A204.1 (cell line): ENCODE results near the gene FBH1.
"Not testable (repeated sequence)": the region's sequence is repeated elsewhere in the genome, so short reads cannot be mapped to it uniquely, and the experiment has no call there.

ENCODE experiments used
- FAIRE-seq: peaks from 2 replicates; lab custom pipeline; 2012; peaks lifted over from hg19 to GRCh38; lab: Jason Lieb, UNC

Gene FBH1

DNA sequence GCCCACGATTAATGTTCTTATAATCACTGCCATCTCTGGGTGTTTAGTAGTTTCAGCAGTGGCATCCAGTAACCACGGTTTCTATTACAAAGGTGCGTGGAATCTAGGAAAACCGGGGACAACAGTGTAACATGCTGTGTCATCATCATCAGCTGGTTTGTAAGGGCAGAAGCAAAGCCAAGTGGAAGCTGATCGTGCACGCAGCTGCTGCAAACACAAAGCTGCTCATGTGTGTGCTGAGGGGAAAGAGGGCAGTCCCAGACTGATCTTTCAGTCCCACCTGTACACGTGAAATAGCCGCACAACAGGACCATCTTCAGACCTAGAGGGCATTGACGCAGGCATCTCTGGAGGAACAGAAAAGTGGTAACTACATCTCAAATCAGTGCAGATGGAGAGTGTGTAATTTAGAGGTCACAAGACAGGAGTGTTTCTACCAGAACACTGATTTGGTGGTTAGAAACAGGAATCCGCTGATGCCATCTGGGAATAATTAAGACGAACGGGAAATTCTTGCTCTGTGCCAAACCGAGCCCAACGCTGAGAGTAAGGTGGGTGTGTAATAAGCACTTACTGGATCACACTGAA is 13.8 kb upstream of the FBH1 start:
- no peak for FAIRE-seq

DNA sequence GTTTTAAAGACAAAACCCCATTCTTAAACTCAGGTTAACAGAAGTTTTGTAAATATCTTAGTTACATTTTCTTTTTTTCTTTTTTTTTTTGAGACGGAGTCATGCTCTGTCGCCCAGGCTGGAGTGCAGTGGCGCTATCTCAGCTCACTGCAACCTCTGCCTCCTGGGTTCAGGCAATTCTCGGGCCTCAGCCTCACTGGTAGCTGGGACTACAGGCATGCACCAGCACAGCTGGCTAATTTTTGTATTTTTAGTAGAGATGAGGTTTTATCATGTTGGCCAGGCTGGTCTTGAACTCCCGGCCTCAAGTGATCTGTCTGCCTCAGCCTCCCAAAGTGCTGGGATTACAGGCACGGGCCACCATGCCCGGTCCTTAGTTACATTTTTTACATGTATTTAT is 13.0 kb upstream of the FBH1 start:
- FAIRE-seq = not testable (repeated sequence)

DNA sequence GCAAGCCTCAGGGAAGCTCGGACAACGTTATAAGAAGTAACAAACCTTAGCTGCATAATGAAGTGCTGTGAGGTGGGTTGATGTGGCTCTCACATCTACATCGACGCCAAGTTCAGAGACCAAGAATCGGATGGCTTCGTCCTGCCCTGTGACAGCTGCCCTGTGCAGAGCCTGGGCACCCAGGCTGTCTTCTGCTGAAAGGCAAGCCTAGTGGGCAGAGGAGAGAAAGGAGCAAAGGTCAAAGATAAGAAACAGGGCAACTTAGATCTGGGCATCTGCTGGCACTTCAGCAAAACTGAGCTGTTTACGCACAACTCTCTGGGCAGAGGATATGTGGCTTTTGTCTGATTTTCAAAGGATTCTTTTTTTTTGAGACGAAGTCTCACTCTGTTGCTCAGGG is 7.1 kb upstream of the FBH1 start:
- no peak for FAIRE-seq

DNA sequence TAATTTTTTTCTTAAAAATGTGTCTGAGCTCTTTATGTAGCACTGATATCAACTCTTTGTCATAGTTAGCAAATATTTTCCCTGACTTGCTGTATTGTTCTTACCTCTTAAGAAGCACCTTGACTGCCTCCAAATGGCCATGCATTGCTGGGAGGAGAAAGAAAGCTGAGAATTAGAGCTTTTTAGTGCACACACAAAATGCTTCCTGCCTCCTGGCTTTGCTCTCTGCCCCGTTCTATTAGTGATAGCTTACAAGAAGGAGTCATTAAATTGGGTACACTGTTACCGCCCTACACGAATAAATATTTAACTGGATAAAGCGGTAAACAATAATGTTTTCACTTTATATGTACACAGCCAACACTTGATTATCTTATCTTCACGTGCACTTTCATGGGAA is 4.4 kb upstream of the FBH1 start:
- FAIRE-seq = no peak

DNA sequence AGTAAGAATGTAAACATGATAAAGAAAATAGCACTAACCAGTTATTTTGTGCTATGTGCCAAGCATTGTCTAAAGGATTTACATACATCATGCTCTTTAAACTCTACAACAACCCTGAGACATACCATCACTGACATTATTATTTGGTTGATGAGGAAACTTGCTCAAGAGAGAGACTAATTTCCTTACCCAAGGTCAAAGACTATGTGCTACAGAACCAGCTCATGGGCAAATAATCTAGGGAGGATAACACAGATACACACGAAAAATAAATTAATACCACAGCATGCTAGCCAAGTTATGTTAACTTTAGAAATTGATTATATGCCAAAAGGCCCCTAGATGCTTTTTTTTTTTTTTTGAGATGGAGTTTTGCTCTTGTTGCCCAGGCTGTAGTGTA is 3.0 kb upstream of the FBH1 start:
- no peak for FAIRE-seq

DNA sequence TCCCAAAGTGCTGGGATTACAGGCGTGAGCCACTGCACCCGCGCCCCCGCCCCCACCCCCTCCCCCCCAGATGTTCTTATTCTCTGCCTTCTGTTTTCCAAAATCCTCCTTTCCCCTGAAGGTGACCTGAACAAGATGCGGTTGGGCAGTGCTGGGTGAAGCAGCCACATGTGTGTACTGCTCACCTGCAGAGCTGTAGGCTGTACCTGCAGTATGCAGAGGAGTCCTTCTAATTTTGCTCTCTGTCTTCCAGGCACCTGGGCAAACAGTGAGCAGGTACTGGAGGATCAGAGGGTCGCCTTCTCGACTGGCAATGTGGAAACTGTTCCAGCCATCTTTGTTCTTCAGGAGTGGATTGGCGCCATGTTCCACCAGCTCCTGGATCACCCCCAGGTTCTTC is 2.4 kb upstream of the FBH1 start:
- FAIRE-seq = no peak

DNA sequence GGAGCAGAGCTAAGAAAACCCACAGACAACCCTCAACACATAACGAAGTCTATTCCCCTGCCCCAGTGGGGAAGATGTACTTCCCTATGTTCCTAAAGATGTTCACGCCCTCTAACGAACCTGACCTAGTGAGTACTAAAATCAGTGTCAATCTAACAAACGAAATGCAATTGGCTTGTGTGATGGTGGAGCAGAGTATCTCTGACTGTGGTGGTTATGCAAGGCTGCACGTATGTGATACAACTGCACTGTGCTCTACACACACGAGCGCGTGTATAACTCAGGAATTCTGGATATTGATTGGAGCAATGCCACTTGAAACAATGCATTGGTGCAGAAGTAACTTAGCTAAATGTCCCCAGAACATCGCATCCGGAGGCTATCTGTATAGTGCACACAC is 1.7 kb upstream of the FBH1 start:
- no peak for FAIRE-seq

DNA sequence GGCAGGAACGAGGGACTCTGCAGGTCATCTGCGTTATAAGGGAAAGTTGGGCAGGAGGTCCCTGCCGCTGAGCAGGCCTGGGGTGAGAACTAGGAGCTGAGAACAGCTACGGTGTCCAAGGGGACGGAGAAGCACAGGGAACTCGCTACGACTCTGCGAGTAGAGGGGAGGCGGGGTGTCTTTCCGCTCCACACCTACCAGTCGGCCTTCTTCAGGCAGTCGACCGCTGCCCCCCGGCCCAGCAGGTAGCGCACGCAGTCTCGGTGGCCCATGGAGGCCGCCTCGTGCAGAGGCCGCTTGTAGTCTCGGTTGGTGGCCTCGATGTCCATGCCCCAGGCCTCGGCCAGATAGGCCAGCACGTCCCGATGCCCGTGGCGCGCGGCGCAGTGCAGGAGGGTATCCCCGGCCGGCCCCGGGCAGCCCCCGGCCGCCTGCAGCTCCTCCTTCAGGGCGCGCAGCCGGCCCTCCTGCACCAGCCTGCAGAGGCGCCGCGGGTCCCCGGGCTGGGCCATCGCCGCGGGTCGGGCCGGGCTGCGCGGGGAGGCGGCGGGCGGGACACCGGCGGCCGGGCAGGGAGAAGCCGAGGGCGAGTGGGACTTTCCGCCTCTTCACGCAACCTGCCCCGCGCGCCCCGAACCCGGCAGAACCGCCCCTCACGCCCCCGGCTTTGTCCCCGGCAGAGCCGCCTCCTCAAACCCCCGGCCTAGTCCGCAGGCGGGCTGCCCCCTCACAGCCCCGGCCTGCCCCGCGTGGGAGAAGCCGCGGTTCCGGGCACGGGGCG is 1.0 kb upstream of the FBH1 start:
- no peak for FAIRE-seq

DNA sequence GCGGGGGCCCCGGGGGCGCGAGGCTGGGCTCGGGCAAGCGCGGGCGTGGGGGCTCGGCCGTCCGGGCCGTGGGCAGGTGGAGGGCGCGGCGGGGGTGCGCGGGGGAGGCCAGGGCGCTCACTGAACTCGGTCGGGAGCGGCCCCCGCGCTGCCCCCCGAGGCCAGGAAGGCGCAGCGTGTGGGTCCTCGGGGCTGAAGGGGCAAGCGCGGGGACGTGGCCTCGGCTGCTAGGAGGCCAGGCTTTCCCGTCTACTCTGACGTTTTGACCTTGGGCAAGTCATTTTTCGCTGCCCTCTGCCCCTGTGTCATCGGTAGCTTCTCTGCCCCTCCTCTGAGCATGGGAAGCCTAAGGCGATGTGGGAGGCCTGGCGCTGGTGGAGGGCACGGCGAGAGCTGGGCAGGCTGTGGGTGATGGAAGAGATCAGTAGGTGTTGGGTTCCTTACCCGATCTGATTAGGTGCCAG is 441 bp downstream of the FBH1 start:
- FAIRE-seq = no peak

DNA sequence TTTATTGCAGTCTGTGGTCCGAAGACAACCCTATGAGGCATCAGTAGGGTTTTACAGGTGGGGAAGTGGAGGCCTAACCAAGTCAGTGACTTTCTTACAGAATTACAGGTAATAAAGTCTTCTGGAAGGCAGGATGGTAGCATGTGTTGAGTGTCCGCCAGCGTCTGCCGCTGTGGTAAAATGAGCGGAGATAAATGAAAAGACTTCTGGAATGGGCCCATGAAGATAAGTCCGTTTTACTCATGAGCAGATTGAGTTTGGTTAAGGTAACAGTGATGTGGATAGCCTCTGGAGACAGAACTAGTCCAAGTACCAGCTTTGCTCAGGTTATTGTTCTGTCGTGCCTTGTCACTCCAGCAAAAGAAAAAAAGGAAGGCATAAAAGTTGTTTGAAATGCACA is 966 bp downstream of the FBH1 start:
- FAIRE-seq = no peak

DNA sequence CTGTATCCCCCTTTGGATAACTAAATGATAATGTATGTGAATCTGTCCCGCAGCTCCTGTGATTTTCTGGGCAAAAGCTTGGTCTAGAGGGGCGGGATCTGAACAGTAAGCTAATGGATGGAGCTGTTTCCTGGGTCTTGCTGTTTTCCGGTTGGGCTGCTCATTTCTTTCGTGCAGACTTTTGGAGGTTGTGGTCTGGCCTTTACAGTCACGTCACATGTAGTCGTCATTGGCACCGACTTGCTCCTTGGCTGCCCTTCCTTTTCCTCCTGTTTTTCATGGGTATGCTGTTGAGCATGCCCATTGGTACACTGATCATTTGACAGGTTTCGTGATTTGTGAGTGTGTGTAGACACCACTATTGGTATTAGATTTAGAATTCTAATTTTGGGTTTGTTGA is 2.0 kb downstream of the FBH1 start:
- no peak for FAIRE-seq

DNA sequence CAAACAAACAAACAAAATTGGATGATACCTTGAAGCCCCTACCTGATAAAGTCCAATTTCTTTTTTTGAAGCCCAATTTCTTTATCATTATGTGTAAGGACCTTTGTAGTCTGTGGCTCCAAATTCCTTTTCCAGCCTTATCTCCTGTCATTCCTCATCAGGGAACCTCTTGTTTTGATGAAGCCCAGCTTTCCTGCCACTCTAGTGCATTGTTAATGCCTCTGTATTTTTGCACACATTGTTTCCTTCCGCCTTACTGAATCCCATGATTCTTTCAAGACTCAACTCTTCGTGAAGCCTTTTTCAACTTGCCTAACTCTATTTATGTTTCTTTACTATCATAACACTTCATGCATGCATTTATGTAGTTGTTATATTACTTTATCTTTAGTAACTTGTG is 3.3 kb downstream of the FBH1 start:
- no peak for FAIRE-seq

DNA sequence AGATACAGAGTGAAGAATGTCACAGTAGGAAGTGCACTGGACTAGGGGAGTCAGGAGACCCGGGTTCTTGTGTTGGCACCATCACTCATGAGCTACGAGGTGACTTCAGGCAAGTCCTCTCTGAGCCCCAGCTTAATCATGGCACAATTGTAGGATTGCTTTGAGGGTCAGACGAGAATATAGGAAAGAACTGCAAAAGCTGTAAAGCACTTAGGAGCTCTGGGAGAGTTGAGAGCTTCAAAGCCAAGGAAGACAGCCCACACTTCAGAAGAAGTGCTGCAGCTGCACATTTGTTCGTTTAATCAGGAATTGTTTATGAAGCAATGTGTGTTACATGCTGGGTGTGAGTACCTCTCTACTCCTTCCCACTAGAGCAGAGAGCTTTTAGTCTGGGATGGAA is 4.4 kb downstream of the FBH1 start:
- FAIRE-seq = no peak

DNA sequence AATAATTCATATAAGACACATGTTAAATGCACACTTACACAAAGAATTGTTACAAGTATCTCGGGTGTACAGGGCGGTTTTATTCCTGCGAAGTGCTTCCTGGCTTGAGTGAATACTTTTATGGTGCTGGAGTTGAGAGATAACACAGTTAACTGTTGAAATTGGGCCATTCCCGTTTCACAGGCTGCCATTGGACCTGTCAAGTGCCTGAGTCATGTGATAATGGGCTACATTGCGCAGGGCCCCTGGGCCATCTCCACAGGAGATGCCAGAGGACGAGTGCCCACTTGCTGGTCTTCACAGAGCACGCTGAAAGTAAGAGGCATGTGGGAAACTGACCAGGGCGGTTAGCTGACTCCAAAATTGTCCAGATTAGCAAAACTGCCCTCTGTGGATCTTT is 4.8 kb downstream of the FBH1 start:
- FAIRE-seq = no peak

DNA sequence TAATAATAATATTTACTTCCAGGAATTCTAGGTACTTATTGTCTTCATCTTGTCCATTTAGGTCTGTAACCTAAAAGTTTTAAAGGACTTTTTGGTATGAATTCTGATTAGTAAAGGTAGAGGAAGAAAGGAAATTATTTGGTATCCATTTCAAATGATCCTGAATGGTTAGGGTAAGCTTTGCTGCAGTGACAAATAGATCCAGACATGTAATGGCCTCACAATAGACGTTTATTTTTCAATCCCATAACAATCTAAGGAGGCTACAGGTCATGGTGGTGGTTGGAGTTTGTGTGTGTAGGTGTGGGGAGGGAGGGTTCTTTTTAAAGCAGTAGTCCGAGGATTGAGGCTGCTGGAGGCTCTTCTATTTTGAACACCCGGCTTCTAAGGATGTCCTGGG is 5.3 kb downstream of the FBH1 start:
- FAIRE-seq = no peak

DNA sequence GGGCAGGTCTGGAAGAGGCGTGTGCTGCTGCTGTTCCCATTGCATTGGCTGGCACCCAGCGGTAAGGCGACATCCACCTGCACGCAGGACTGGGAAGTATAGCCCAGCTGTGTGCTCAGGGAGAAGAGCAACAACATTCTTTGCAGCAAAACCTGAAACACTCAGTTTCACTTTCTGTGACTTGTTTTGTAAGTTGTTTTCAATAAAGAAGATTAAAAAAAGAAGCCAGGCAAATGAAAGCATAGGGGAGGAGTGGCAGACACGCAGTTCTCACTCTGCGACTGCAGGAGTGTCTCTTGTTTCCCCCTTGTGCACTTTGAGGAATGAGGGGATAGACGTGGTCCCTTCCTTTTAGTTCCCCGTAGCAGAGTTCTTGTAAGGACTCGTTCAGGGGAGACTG is 5.8 kb downstream of the FBH1 start:
- FAIRE-seq = no peak

DNA sequence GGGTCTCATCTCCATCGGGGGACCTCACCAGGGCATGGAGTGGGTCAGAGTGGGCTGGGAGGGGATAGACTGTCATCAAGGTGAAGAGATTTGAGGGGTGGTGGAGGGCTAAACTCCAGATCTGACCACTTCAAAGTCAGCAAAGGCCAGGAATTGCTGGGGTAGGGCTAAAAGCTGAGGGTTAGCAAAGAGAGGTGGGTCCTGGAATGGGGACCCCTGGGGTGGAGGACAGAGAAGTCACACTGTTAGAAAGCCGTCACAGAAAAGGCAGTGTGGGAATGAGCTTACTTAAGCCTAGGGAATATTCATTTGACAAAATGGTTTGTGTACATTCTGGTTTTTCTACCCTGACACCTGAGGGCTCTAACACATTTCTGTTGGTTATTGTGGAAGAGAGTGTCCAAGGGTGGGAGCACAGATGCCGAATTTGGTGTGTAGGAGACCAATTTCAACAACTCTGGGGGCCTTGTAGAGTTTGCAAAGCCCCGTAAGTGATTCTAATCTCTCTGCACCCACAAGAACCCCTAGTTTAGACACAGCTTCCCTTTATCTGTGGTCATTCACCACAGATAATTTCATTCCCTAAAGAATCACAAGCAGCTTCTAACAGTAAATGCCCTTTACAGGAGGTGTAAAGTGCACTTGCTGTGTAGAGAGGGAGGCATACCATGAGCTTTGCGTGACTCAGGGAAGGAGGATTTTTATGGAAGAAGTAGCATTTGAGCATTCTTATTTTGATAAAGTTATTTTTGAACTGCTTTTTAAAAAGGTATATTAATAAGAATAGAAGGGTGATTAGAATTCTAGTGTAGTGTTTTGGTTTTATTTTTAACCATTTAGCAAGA is 6.4 kb downstream of the FBH1 start:
- no peak for FAIRE-seq

DNA sequence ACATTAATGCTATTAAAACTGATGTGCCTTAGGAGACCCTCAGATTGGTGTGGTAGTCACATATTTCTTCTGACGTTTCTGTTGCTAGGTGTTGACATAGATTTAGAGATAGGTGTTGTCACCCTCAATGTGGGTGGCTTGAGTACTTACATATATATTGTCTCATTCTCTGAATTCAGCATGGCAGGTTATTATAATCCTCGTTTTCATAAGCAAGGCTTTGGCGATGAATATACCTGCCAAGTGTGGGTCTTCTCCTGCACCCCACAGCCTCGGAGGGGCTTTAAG is 7.0 kb downstream of the FBH1 start:
- no peak for FAIRE-seq

DNA sequence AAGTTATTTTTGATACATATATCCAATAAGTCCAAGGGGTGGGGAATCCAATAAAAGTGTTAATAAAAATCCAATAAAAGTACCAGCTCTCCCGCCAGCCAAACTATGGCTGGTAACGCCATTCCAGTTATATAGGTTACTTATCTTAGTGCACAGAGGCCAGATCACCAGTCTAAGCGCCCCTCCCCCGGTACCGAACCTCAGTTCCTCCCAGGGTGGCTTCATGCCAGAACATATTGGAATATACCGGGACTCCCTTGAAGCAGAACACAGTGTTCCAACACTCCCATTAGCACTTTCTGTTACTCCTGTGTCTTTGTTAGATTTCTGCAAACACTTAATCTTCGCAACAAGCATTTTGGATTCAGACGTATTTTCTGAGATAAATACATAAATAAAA is 7.5 kb downstream of the FBH1 start:
- FAIRE-seq = no peak

DNA sequence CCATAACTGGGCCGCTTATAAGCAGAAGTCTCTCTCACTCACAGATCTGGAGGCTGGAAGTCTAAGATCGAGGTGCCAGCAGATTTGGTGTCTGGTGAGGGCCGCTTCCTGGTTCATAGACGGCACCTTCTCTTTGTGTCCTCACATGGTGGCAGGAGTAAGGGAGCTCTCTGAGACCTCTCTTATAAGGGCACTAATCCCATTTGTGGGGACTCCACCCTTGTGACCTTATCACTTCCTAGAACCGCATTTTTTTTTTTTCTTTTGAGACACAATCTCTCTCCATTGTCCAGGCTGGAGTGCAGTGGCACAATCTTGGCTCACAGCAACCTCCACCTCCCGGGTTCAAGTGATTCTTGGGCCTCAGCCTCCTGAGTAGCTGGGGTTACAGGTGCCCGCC is 8.1 kb downstream of the FBH1 start:
- FAIRE-seq = no peak

DNA sequence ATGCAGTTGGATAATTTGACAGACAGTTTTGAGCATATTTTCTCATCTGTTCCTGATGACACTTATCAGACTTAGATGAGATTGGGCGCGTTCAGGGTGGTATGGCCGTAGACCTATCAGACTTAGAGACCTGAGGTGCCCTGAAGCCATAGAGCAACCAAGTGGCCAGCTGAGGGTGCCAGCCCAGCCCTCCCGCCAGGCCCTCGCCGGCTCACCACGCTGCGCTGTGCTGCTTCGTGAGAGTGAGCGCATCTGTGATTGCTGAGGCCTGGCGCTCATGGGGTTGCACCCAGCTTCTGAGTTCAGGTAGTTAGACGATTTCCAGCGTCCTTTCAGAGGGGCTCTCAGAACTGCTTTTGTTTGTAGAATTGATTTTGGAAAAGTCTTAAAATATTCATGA is 10.2 kb downstream of the FBH1 start:
- FAIRE-seq = no peak

DNA sequence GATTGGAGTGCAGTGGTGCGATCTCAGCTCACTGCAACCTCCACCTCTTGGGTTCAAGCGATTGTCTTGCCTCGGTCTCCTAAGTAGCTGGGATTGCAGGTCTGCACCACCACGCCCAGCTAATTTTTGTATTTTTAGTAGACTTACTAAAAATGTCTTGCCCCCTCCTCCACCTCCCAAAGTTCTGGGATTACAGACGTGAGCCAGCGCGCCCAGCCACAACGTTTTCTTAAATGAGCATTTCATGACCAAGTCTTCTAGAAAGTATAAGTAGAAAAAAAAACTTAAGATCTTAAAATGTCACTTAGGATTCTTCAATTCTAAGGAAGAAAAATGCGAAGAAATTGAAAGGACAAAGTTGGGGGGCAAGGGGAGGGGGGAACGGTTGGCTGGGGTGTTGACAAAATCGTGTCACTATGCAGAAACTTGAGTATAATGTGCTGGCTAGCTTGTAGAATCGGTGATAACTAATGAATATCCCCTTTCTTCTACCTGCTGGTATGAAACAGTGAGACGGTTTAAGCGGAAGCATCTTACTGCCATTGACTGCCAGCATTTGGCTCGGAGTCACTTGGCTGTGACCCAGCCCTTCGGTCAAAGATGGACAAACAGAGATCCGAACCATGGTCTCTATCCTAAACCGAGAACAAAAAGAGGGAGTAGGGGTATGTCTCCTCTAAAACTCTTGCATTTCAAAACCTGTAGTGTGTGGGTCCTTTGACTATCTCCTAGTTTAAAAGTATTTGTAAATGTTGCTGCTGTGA is 12.7 kb downstream of the FBH1 start:
- no peak for FAIRE-seq

DNA sequence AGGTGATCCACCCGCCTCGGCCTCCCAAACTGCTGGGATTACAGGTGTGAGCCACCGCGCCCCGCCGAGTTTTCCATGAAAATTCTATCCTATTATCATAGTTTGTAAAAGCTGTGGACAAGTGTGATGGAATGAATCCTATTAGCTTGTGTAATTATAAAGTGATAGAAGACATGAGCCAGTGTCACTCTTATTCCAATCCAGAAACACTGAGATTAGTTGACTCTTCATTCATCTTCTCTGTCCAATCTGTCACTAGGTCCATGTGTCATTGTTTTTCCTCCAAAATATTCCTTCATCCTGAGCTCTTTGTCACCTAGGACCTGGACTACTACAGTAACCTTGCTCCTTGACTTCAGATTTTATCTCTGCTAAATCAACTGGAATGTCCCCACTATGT is 13.5 kb downstream of the FBH1 start:
- FAIRE-seq = no peak
